ENCODE data around the gene TNIK.

Gene TNIK

GRCh38 chr3:171092467-171092911 is 367.7 kb downstream of the TNIK start:
- Histone ChIP-seq H3K9ac (ENCODE audit: low read length) (no peak overlapping the region), H3K27me3 (ENCODE audit: control insufficient read depth, insufficient read depth, low read length) (no peaks in the 10 kb centered on the region), H3K9me3 (ENCODE audit: control insufficient read depth, low read length) (no peaks in the 10 kb centered on the region), H3K4me3 (ENCODE audit: low read length) (no peak overlapping the region), H3K4me1 (ENCODE audit: control insufficient read depth, insufficient read depth, low read length) (no peaks in the 10 kb centered on the region), H3K36me3 (ENCODE audit: control insufficient read depth, insufficient read depth, low read length) (no peaks in the 10 kb centered on the region)

DNA sequence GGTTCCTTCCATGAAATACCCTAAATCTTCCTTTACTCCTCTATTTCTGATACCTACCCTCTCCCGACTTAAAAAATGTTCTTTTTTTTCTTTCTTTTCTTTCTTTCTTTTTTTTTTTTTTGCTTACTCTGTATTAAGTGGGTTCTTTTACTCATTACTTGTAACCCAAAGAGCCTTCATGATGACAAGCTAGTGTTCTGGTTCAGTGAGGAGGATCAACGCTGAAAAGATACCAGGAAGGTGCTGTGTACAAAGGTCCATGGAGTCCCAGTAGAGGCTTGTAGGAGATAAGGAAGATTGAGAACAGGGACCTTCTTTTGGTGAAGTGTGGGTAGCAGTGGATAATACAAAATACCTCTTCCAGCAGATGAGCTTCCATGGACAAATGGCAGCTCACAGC is 369.9 kb downstream of the TNIK start:
- H3K9ac ChIP-seq (ENCODE audit: low read length): no peak overlapping the region
- H3K36me3 ChIP-seq (ENCODE audit: control insufficient read depth, insufficient read depth, low read length): no peaks in the 10 kb centered on the region
- H3K27me3 ChIP-seq (ENCODE audit: control insufficient read depth, insufficient read depth, low read length): no peaks in the 10 kb centered on the region
- no peaks in the 10 kb centered on the region for H3K4me1 ChIP-seq (ENCODE audit: control insufficient read depth, insufficient read depth, low read length)
- no peak overlapping the region for H3K4me3 ChIP-seq (ENCODE audit: low read length)
- H3K9me3 ChIP-seq (ENCODE audit: control insufficient read depth, low read length): no peaks in the 10 kb centered on the region

GRCh38 chr3:171088964-171089754 is 371.0 kb downstream of the TNIK start:
- no peaks in the 10 kb centered on the region for H3K36me3 ChIP-seq (ENCODE audit: control insufficient read depth, insufficient read depth, low read length)
- no peak overlapping the region for H3K9ac ChIP-seq (ENCODE audit: low read length)
- H3K9me3 ChIP-seq (ENCODE audit: control insufficient read depth, low read length): no peaks in the 10 kb centered on the region
- no peaks in the 10 kb centered on the region for H3K27me3 ChIP-seq (ENCODE audit: control insufficient read depth, insufficient read depth, low read length)
- no peak overlapping the region for H3K4me3 ChIP-seq (ENCODE audit: low read length)
- no peaks in the 10 kb centered on the region for H3K4me1 ChIP-seq (ENCODE audit: control insufficient read depth, insufficient read depth, low read length)

GRCh38 chr3:171088496-171088895 is 371.7 kb downstream of the TNIK start:
- H3K9ac ChIP-seq (ENCODE audit: low read length): no peak overlapping the region

DNA sequence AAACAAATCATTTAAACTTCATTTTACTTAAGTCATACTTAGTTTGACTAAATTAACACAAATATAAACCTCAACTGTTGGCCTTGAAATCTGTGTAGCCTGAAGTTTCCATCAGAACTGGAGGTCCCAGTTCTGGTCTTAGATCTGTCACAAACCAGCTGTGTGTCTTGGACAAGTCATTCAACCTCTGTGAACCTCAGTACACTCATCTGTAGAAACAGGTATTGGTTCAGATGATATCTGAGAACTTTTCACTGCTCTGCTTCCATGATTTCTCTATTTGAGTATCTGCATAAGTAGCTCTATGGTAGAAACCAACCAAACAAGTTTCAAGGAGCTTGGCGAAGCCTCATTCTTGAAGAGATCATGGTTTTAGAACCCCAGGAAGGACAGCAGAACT is 373.3 kb downstream of the TNIK start:
- Histone ChIP-seq H3K27me3 (ENCODE audit: control insufficient read depth, insufficient read depth, low read length) (no peaks in the 10 kb centered on the region), H3K9ac (ENCODE audit: low read length) (no peak overlapping the region), H3K4me3 (ENCODE audit: low read length) (no peak overlapping the region), H3K4me1 (ENCODE audit: control insufficient read depth, insufficient read depth, low read length) (no peaks in the 10 kb centered on the region), H3K9me3 (ENCODE audit: control insufficient read depth, low read length) (no peaks in the 10 kb centered on the region), H3K36me3 (ENCODE audit: control insufficient read depth, insufficient read depth, low read length) (no peaks in the 10 kb centered on the region)

More at GRCh38 chr3:171088496-171088895, 371.7 kb downstream of the TNIK start:
- Histone ChIP-seq H3K36me3 (ENCODE audit: control insufficient read depth, insufficient read depth, low read length) (no peaks in the 10 kb centered on the region), H3K27me3 (ENCODE audit: control insufficient read depth, insufficient read depth, low read length) (no peaks in the 10 kb centered on the region), H3K4me3 (ENCODE audit: low read length) (no peak overlapping the region), H3K4me1 (ENCODE audit: control insufficient read depth, insufficient read depth, low read length) (no peaks in the 10 kb centered on the region), H3K9me3 (ENCODE audit: control insufficient read depth, low read length) (no peaks in the 10 kb centered on the region)

DNA sequence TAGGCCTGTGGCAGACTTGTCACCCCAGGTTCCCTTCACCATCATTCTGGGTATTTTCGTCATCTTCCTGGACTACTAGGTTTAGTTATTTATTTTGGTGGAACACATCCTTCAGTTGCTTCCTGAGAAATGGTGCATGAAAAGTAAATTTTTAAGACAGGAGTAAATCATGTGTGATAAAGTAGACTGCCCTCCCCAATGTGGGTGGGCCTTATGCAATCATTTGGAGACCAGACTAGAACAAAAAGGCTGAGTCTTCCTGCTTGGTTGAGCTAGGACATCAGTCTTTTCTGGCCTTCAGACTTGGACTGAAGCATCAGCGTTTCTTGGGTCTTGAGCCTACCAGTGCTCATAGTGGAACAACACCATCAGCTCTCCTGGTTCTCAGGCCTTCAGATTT is 382.9 kb downstream of the TNIK start:
- H3K9ac ChIP-seq (ENCODE audit: low read length): no peak overlapping the region
- no peaks in the 10 kb centered on the region for H3K4me1 ChIP-seq (ENCODE audit: control insufficient read depth, insufficient read depth, low read length)
- H3K9me3 ChIP-seq (ENCODE audit: control insufficient read depth, low read length): no peaks in the 10 kb centered on the region
- H3K36me3 ChIP-seq (ENCODE audit: control insufficient read depth, insufficient read depth, low read length): no peaks in the 10 kb centered on the region
- no peak overlapping the region for H3K4me3 ChIP-seq (ENCODE audit: low read length)
- H3K27me3 ChIP-seq (ENCODE audit: control insufficient read depth, insufficient read depth, low read length): no peaks in the 10 kb centered on the region

GRCh38 chr3:171072432-171072831 is 387.8 kb downstream of the TNIK start:
- no peak overlapping the region for H3K9ac ChIP-seq (ENCODE audit: low read length)
- no peak overlapping the region for H3K4me3 ChIP-seq (ENCODE audit: low read length)
- H3K27me3 ChIP-seq (ENCODE audit: control insufficient read depth, insufficient read depth, low read length): no peaks in the 10 kb centered on the region
- no peaks in the 10 kb centered on the region for H3K36me3 ChIP-seq (ENCODE audit: control insufficient read depth, insufficient read depth, low read length)
- no peaks in the 10 kb centered on the region for H3K4me1 ChIP-seq (ENCODE audit: control insufficient read depth, insufficient read depth, low read length)
- no peaks in the 10 kb centered on the region for H3K9me3 ChIP-seq (ENCODE audit: control insufficient read depth, low read length)

- Histone ChIP-seq H3K9me3 (ENCODE audit: control insufficient read depth, low read length) (no peaks in the 10 kb centered on the region), H3K4me3 (ENCODE audit: low read length) (no peak overlapping the region), H3K27me3 (ENCODE audit: control insufficient read depth, insufficient read depth, low read length) (no peaks in the 10 kb centered on the region), H3K4me1 (ENCODE audit: control insufficient read depth, insufficient read depth, low read length) (no peaks in the 10 kb centered on the region), H3K36me3 (ENCODE audit: control insufficient read depth, insufficient read depth, low read length) (no peaks in the 10 kb centered on the region), H3K9ac (ENCODE audit: low read length) (no peak overlapping the region)
These were observed 391.5 kb downstream of the TNIK start for GRCh38 chr3:171068658-171069057.

- Histone ChIP-seq H3K27me3 (ENCODE audit: control insufficient read depth, insufficient read depth, low read length) (no peaks in the 10 kb centered on the region), H3K9me3 (ENCODE audit: control insufficient read depth, low read length) (no peaks in the 10 kb centered on the region), H3K4me1 (ENCODE audit: control insufficient read depth, insufficient read depth, low read length) (no peaks in the 10 kb centered on the region), H3K9ac (ENCODE audit: low read length) (no peak overlapping the region), H3K36me3 (ENCODE audit: control insufficient read depth, insufficient read depth, low read length) (no peaks in the 10 kb centered on the region), H3K4me3 (ENCODE audit: low read length) (no peak overlapping the region)
These were observed 394.0 kb downstream of the TNIK start for GRCh38 chr3:171066206-171066605.

DNA sequence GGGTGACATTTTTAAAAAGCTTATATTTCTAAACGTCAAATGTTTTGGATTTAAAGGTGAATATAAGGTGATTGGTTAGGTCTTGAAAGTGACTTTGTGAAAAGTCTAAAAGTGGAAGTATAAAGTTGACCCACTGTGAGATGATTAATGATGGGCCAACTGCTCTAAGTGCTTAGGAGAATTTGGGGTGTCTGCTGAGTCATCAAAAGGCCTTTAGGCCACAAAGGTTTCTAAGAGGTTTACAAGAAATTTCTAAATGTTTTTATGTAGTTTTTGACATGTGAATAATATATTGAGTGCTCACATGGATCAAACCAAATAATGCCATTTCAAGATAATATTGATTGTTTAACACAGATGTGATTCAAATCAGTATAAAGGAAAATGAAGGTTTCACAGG is 394.5 kb downstream of the TNIK start:
- Histone ChIP-seq H3K36me3 (ENCODE audit: control insufficient read depth, insufficient read depth, low read length) (no peaks in the 10 kb centered on the region), H3K9ac (ENCODE audit: low read length) (no peak overlapping the region), H3K9me3 (ENCODE audit: control insufficient read depth, low read length) (no peaks in the 10 kb centered on the region), H3K27me3 (ENCODE audit: control insufficient read depth, insufficient read depth, low read length) (no peaks in the 10 kb centered on the region), H3K4me1 (ENCODE audit: control insufficient read depth, insufficient read depth, low read length) (no peaks in the 10 kb centered on the region), H3K4me3 (ENCODE audit: low read length) (no peak overlapping the region)

DNA sequence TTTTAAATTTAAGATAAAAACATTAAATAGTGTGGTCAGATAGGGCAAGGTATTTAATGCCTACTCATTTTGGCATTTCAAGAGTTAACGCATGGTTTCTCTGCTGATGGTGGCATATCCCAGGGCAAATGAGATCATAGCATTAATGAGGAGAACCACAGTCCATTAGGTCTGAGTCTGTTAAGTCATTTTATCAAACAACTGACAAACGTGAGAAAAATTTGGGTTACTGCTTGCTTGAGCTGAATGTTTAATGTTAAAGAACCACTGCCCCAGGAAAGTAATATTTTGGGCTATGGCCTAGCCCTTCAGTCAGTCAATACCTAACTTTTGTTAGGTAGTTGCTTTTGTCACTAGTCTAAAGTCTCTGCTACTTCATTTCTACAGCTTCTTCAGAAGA is 395.7 kb downstream of the TNIK start:
- Histone ChIP-seq H3K36me3 (ENCODE audit: control insufficient read depth, insufficient read depth, low read length) (no peaks in the 10 kb centered on the region), H3K9me3 (ENCODE audit: control insufficient read depth, low read length) (no peaks in the 10 kb centered on the region), H3K4me1 (ENCODE audit: control insufficient read depth, insufficient read depth, low read length) (no peaks in the 10 kb centered on the region), H3K9ac (ENCODE audit: low read length) (no peak overlapping the region), H3K4me3 (ENCODE audit: low read length) (no peak overlapping the region), H3K27me3 (ENCODE audit: control insufficient read depth, insufficient read depth, low read length) (no peaks in the 10 kb centered on the region)

- no peaks in the 10 kb centered on the region for H3K36me3 ChIP-seq (ENCODE audit: control insufficient read depth, insufficient read depth, low read length)
- H3K9ac ChIP-seq (ENCODE audit: low read length): no peak overlapping the region
- H3K4me3 ChIP-seq (ENCODE audit: low read length): no peak overlapping the region
- no peaks in the 10 kb centered on the region for H3K27me3 ChIP-seq (ENCODE audit: control insufficient read depth, insufficient read depth, low read length)
- no peaks in the 10 kb centered on the region for H3K4me1 ChIP-seq (ENCODE audit: control insufficient read depth, insufficient read depth, low read length)
- H3K9me3 ChIP-seq (ENCODE audit: control insufficient read depth, low read length): no peaks in the 10 kb centered on the region
These were observed 398.5 kb downstream of the TNIK start for GRCh38 chr3:171061749-171062148.

DNA sequence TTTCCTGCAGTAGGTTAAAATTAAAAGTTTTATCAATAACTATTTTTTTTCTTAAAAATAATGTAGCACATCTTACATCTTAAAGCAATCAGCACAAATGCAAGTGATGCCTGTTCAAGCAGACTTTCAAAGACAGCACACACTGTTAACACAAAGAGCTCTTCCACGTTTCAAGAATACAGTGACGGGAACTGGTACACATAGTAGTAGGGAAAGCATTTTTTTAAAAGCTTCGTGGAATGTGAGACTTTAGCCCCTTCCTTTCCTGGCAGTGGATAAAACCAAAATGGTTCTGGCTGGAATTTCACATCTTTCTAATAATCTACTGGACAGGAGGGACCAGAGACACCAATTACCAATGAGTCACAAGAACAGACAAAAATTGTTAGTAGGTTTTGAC is 400.2 kb downstream of the TNIK start:
- peaks cover 10% of the 10 kb centered on the region for H3K4me1 ChIP-seq (ENCODE audit: control insufficient read depth, insufficient read depth, low read length)

More for the DNA sequence above, 400.2 kb downstream of the TNIK start:
- Histone ChIP-seq H3K4me3 (ENCODE audit: low read length) (no peak overlapping the region), H3K9me3 (ENCODE audit: control insufficient read depth, low read length) (no peaks in the 10 kb centered on the region), H3K27me3 (ENCODE audit: control insufficient read depth, insufficient read depth, low read length) (no peaks in the 10 kb centered on the region), H3K36me3 (ENCODE audit: control insufficient read depth, insufficient read depth, low read length) (no peaks in the 10 kb centered on the region), H3K9ac (ENCODE audit: low read length) (no peak overlapping the region)

Data from mucosa of stomach (tissue), 1 donor.